Keratinocyte (primary cell): ENCODE measurements around the gene NKAPD1. TPM values are rescaled to one million over a fixed set of nuclear protein-coding genes. Genes with fewer than 3 reads are reported as not detected.

Source experiments
- DNase-seq: peaks from one replicate; pipeline ENCODE4 v3.0.0-alpha.2; 2011; ENCODE audit warnings: low read depth, missing footprints, low spot score
- FAIRE-seq: peaks from 2 replicates; lab custom pipeline; 2011; peaks lifted over from hg19 to GRCh38; lab: Jason Lieb, UNC
- H2AFZ ChIP-seq: 2 replicates; pipeline ENCODE4 v1.6.0; 2012; ENCODE audit warnings: low read length, control low read depth, inconsistent platforms; ENCODE audit not compliant: control insufficient read depth
- H3K27ac ChIP-seq: 2 replicates; pipeline ENCODE4 v1.5.1; 2011; ENCODE audit warnings: low read length; ENCODE audit not compliant: control insufficient read depth, insufficient read depth
- H3K27me3 ChIP-seq: 3 replicates; pipeline ENCODE4 v1.6.0; 2011; ENCODE audit warnings: low read length; ENCODE audit not compliant: control insufficient read depth, insufficient read depth; ENCODE audit errors: extremely low read depth
- H3K36me3 ChIP-seq, 2 experiments: 2 replicates in 1 of 2; 3 replicates in 1 of 2; pipeline ENCODE4 v1.5.1; 2011; ENCODE audit warnings: low read length in 2 of 2, mild to moderate bottlenecking in 1 of 2; ENCODE audit not compliant: control insufficient read depth in 2 of 2, insufficient read depth in 2 of 2; ENCODE audit errors: extremely low read depth in 1 of 2
- H3K4me1 ChIP-seq: 3 replicates; pipeline ENCODE4 v1.5.1; 2011; ENCODE audit warnings: low read length; ENCODE audit not compliant: control insufficient read depth, insufficient read depth; ENCODE audit errors: extremely low read depth
- H3K4me2 ChIP-seq: 3 replicates; pipeline ENCODE4 v1.6.0; 2011; ENCODE audit warnings: low read depth, low read length; ENCODE audit not compliant: control insufficient read depth, insufficient read depth; ENCODE audit errors: extremely low read depth
- H3K4me3 ChIP-seq, 3 experiments: fragments of 200-600 bp in 1 of 3; sonication (generic) in 1 of 3; 2 replicates in 2 of 3; 3 replicates in 1 of 3; pipeline ENCODE4 v1.5.1; 2011 to 2016; ENCODE audit warnings: low read length in 3 of 3, mild to moderate bottlenecking in 3 of 3, control low read depth in 2 of 3, inconsistent platforms in 1 of 3, low read depth in 1 of 3, mixed read lengths in 1 of 3, mixed run types in 1 of 3, moderate library complexity in 1 of 3; ENCODE audit not compliant: control insufficient read depth in 2 of 3, insufficient read depth in 2 of 3; ENCODE audit errors: extremely low read depth in 1 of 3
- H3K79me2 ChIP-seq: 2 replicates; pipeline ENCODE4 v1.6.0; 2012; ENCODE audit warnings: low read length; ENCODE audit not compliant: control insufficient read depth, insufficient read depth
- H3K9ac ChIP-seq: 3 replicates; pipeline ENCODE4 v1.6.0; 2011; ENCODE audit warnings: low read length; ENCODE audit not compliant: control insufficient read depth, insufficient read depth; ENCODE audit errors: extremely low read depth
- H3K9me1 ChIP-seq: 3 replicates; pipeline ENCODE4 v1.6.0; 2011; ENCODE audit warnings: low read length; ENCODE audit not compliant: control insufficient read depth, insufficient read depth; ENCODE audit errors: extremely low read depth
- H3K9me3 ChIP-seq: 2 replicates; pipeline ENCODE4 v1.5.1; 2012; ENCODE audit warnings: low read depth, low read length; ENCODE audit not compliant: control insufficient read depth
- H4K20me1 ChIP-seq: 3 replicates; pipeline ENCODE4 v1.6.0; 2011; ENCODE audit warnings: low read length; ENCODE audit not compliant: control insufficient read depth, insufficient read depth; ENCODE audit errors: extremely low read depth
- CTCF ChIP-seq, 3 experiments: IDR thresholded peaks in 1 of 3; conservative IDR thresholded peaks in 1 of 3; optimal IDR thresholded peaks in 1 of 3; 2 replicates in 2 of 3; 3 replicates in 1 of 3; pipeline versions ENCODE3 to v1.5.1; 2011; ENCODE audit warnings: low read length in 3 of 3, mild to moderate bottlenecking in 3 of 3, moderate library complexity in 2 of 3, control low read depth in 1 of 3, inconsistent platforms in 1 of 3; ENCODE audit not compliant: insufficient read depth in 2 of 3; ENCODE audit errors: extremely low read depth in 1 of 3
- EZH2 ChIP-seq: IDR thresholded peaks from one replicate; pipeline ENCODE4 v1.6.1; 2012; ENCODE audit warnings: inconsistent platforms, mild to moderate bottlenecking, low read length, moderate library complexity
- dilution Hi-C: fragments of 300-500 bp; cut with MboI; formaldehyde crosslinking; loops from one replicate; pipeline ENCODE4 v1.7.0; 2020; ENCODE audit warnings: low sequenced_read_pairs; ENCODE audit not compliant: extremely low pct_ligation_motif_present
- polyA plus RNA-seq, 5 experiments: library from polyadenylated mRNA; depleted of rRNA in 3 of 5; stranded (reverse) in 3 of 5; stranded (forward) in 1 of 5; unstranded in 1 of 5; fragments of >200 nt; gene quantifications; 1 replicate in 1 of 5; 2 replicates in 3 of 5; 3 replicates in 1 of 5; pipeline versions ENCODE4 v1.2.1 to v1.2.3, GENCODE V29; 2011 to 2012; ENCODE audit warnings: missing spikeins in 2 of 5, low read depth in 1 of 5, low replicate concordance in 1 of 5

NKAPD1 gene
- polyA plus RNA-seq, 1 donor (not counting 4 experiments of a cell fraction or from before 2014, with no cell fraction given): 18.9 TPM

GRCh38 chr11:112129656-112130055 lies 55.6 kb downstream of the NKAPD1 start:
- H3K9ac ChIP-seq: no peak overlapping the region
- H3K36me3 ChIP-seq: no peaks in the 10 kb centered on the region
- peaks cover 30% of the 10 kb centered on the region for H3K4me1 ChIP-seq
- DNase-seq (no peak), FAIRE-seq (peak; percentile 5)
- dilution Hi-C loops: no loop called here
- no peak overlapping the region for H3K4me2 ChIP-seq
- no peak overlapping the region for H2AFZ ChIP-seq
- TF ChIP-seq EZH2 (no peak), CTCF (optimal IDR thresholded peaks at IDR 0.05 in 1 of 3, IDR thresholded peaks at IDR 0.05 in 1 of 3, conservative IDR thresholded peaks at IDR 0.05 in 1 of 3; ENCODE audit: extremely low read depth in 1 of 3, insufficient read depth in 2 of 3, low read length in 3 of 3) (no peak)
- peaks cover 3% of the 10 kb centered on the region for H3K9me1 ChIP-seq
- H3K27ac ChIP-seq: no peak overlapping the region
- H3K4me3 ChIP-seq: no peak overlapping the region
- no peaks in the 10 kb centered on the region for H3K9me3 ChIP-seq
- no peaks in the 10 kb centered on the region for H4K20me1 ChIP-seq
- no peaks in the 10 kb centered on the region for H3K79me2 ChIP-seq
- no peaks in the 10 kb centered on the region for H3K27me3 ChIP-seq

GRCh38 chr11:112132737-112133136 lies 58.6 kb downstream of the NKAPD1 start:
- H3K4me3 ChIP-seq: no peak overlapping the region
- no peaks in the 10 kb centered on the region for H4K20me1 ChIP-seq
- FAIRE-seq (no peak), DNase-seq (no peak)
- no peak for TF ChIP-seq EZH2
- TF ChIP-seq CTCF (optimal IDR thresholded peaks at IDR 0.05 in 1 of 3, IDR thresholded peaks at IDR 0.05 in 1 of 3, conservative IDR thresholded peaks at IDR 0.05 in 1 of 3; ENCODE audit: extremely low read depth in 1 of 3, insufficient read depth in 2 of 3, low read length in 3 of 3): no peak
- H3K9ac ChIP-seq: no peak overlapping the region
- no peaks in the 10 kb centered on the region for H3K36me3 ChIP-seq
- no peak overlapping the region for H3K27ac ChIP-seq
- dilution Hi-C loops: no loop called here
- no peak overlapping the region for H2AFZ ChIP-seq
- H3K79me2 ChIP-seq: no peaks in the 10 kb centered on the region
- H3K4me1 ChIP-seq: peaks cover 30% of the 10 kb centered on the region
- no peaks in the 10 kb centered on the region for H3K9me3 ChIP-seq
- H3K27me3 ChIP-seq: no peaks in the 10 kb centered on the region
- H3K4me2 ChIP-seq: no peak overlapping the region
- peaks cover 3% of the 10 kb centered on the region for H3K9me1 ChIP-seq
